Neural cell (in vitro differentiated cells): ENCODE data around the gene CD163L1. TPM values are rescaled to one million over a fixed set of nuclear protein-coding genes. Genes with fewer than 3 reads are reported as not detected.

Experiments used
- H2AFZ ChIP-seq: fragments of 200-600, 300-800 bp; sonication (generic), shearing (Covaris generic); 2 replicates; pipeline ENCODE4 v1.6.0; 2014; ENCODE audit warnings: low read depth, mild to moderate bottlenecking, antibody characterized with exemption, low read length, moderate library complexity
- H3F3A ChIP-seq: fragments of 200-600 bp; shearing (Covaris generic); 2 replicates; pipeline ENCODE4 v1.6.1; 2016; ENCODE audit warnings: mild to moderate bottlenecking, moderate library complexity, mixed read lengths, antibody characterized with exemption, low read length; ENCODE audit not compliant: insufficient read depth, poor library complexity, severe bottlenecking
- H3K27ac ChIP-seq: fragments of 200-600, 300-800 bp; sonication (generic), shearing (Covaris generic); 2 replicates; pipeline ENCODE4 v1.5.1; 2014; ENCODE audit warnings: mild to moderate bottlenecking, low read length, moderate library complexity
- H3K27me3 ChIP-seq: fragments of 300-800, 200-600 bp; sonication (generic), shearing (Covaris generic); 2 replicates; pipeline ENCODE4 v1.6.0; 2014; ENCODE audit warnings: mild to moderate bottlenecking, low read depth, low read length, moderate library complexity; ENCODE audit not compliant: insufficient read depth
- H3K36me3 ChIP-seq: fragments of 300-800, 200-600 bp; sonication (generic), shearing (Covaris generic); 2 replicates; pipeline ENCODE4 v1.5.1; 2014; ENCODE audit warnings: mild to moderate bottlenecking, antibody characterized with exemption, low read length, moderate library complexity; ENCODE audit not compliant: insufficient read depth
- H3K4me2 ChIP-seq: fragments of 300-800, 200-600 bp; sonication (generic), shearing (Covaris generic); 2 replicates; pipeline ENCODE4 v1.6.0; 2014; ENCODE audit warnings: mild to moderate bottlenecking, low read length
- H3K4me3 ChIP-seq: fragments of 300-800, 200-600 bp; sonication (generic), shearing (Covaris generic); 2 replicates; pipeline ENCODE4 v1.5.1; 2014; ENCODE audit warnings: mild to moderate bottlenecking, low read length, moderate library complexity
- H3K79me2 ChIP-seq: fragments of 200-600 bp; shearing (Covaris generic); replicated peaks from 2 replicates; pipeline ENCODE4 v1.6.0; 2014; ENCODE audit warnings: mild to moderate bottlenecking, low read length, moderate library complexity; ENCODE audit not compliant: insufficient read depth
- H3K9ac ChIP-seq: fragments of 300-800, 200-600 bp; sonication (generic), shearing (Covaris generic); 2 replicates; pipeline ENCODE4 v1.6.1; 2016; ENCODE audit warnings: mild to moderate bottlenecking, low read length, mixed read lengths
- H3K9me2 ChIP-seq: fragments of 200-600 bp; shearing (Covaris generic); 2 replicates; pipeline ENCODE4 v1.6.1; 2016; ENCODE audit warnings: mild to moderate bottlenecking, low read length, mixed read lengths; ENCODE audit not compliant: insufficient read depth
- H3K9me3 ChIP-seq: fragments of 200-600, 300-800 bp; sonication (generic), shearing (Covaris generic); 2 replicates; pipeline ENCODE4 v1.6.1; 2016; ENCODE audit warnings: mild to moderate bottlenecking, mixed run types, low read length, moderate library complexity, mixed read lengths
- H4K20me1 ChIP-seq: fragments of 200-600 bp; shearing (Covaris generic); 2 replicates; pipeline ENCODE4 v1.6.1; 2016; ENCODE audit warnings: mild to moderate bottlenecking, mixed run types; ENCODE audit not compliant: insufficient read depth
- CTCF ChIP-seq: fragments of 450-650 bp; IDR thresholded peaks from 2 replicates; pipeline ENCODE4 v1.5.1; 2014; ENCODE audit warnings: antibody characterized with exemption, mild to moderate bottlenecking, moderate library complexity; ENCODE audit not compliant: poor library complexity, severe bottlenecking
- EP300 ChIP-seq: fragments of 450-650 bp; conservative IDR thresholded peaks from 2 replicates; pipeline ENCODE4 v1.6.1; 2014; ENCODE audit warnings: antibody characterized with exemption, mild to moderate bottlenecking, moderate library complexity; ENCODE audit not compliant: poor library complexity, severe bottlenecking
- EZH2 ChIP-seq: fragments of 200-600, 300-800 bp; shearing (Covaris generic), sonication (generic); IDR thresholded peaks from 2 replicates; pipeline ENCODE4 v1.6.1; 2014; ENCODE audit warnings: antibody characterized with exemption, low read length, borderline replicate concordance, mild to moderate bottlenecking; ENCODE audit not compliant: insufficient read depth, poor library complexity, severe bottlenecking
- MXI1 ChIP-seq: fragments of 450-650 bp; conservative IDR thresholded peaks from 2 replicates; pipeline ENCODE4 v1.6.1; 2014; ENCODE audit warnings: antibody characterized with exemption, mild to moderate bottlenecking; ENCODE audit not compliant: poor library complexity, severe bottlenecking
- POLR2AphosphoS5 ChIP-seq: IDR thresholded peaks from 2 replicates; pipeline ENCODE4 v1.6.1; 2012
- RAD21 ChIP-seq: fragments of 450-650 bp; conservative IDR thresholded peaks from 2 replicates; pipeline ENCODE4 v1.6.1; 2014; ENCODE audit warnings: antibody characterized with exemption, mild to moderate bottlenecking, moderate library complexity
- REST ChIP-seq: IDR thresholded peaks from 2 replicates; pipeline ENCODE4 v1.6.1; 2012; ENCODE audit warnings: borderline replicate concordance
- SMC3 ChIP-seq: fragments of 450-650 bp; conservative IDR thresholded peaks from 2 replicates; pipeline ENCODE4 v1.6.1; 2014; ENCODE audit warnings: antibody characterized with exemption, mild to moderate bottlenecking, moderate library complexity; ENCODE audit not compliant: poor library complexity
- TAF1 ChIP-seq: IDR thresholded peaks from 2 replicates; pipeline ENCODE4 v1.6.1; 2012; ENCODE audit warnings: low read depth
- polyA plus RNA-seq: library from polyadenylated mRNA; depleted of rRNA; stranded (reverse); fragments of >200 nt; gene quantifications from 2 replicates; pipeline ENCODE4 v1.2.3, GENCODE V29; 2014

Gene CD163L1
- polyA plus RNA-seq, 1 donor from 2014 or later = 0.62 TPM

GRCh38 chr12:7321624-7322023 lies 122.3 kb downstream of the CD163L1 start:
- no peak overlapping the region for H3K4me2 ChIP-seq
- H4K20me1 ChIP-seq = no peaks in the 10 kb centered on the region
- no peaks in the 10 kb centered on the region for H3K9me2 ChIP-seq
- H3K9me3 ChIP-seq = no peaks in the 10 kb centered on the region
- H3K27ac ChIP-seq = no peak overlapping the region
- no peak overlapping the region for H2AFZ ChIP-seq
- H3K4me3 ChIP-seq = no peak overlapping the region
- H3F3A ChIP-seq = no peaks in the 10 kb centered on the region
- H3K79me2 ChIP-seq = no peaks in the 10 kb centered on the region
- no peak overlapping the region for H3K9ac ChIP-seq
- no peak for TF ChIP-seq TAF1
- no peak for TF ChIP-seq RAD21
- TF ChIP-seq REST = no peak
- TF ChIP-seq MXI1 = no peak
- TF ChIP-seq POLR2AphosphoS5 = no peak
- TF ChIP-seq EZH2 = no peak
- TF ChIP-seq SMC3 = no peak
- no peaks in the 10 kb centered on the region for H3K27me3 ChIP-seq
- H3K36me3 ChIP-seq = no peaks in the 10 kb centered on the region

GRCh38 chr12:7319930-7320329 lies 124.0 kb downstream of the CD163L1 start:
- no peak overlapping the region for H3K27ac ChIP-seq
- H3K4me3 ChIP-seq = no peak overlapping the region
- H3K27me3 ChIP-seq = no peaks in the 10 kb centered on the region
- H3K9me3 ChIP-seq = no peaks in the 10 kb centered on the region
- no peaks in the 10 kb centered on the region for H4K20me1 ChIP-seq
- no peak overlapping the region for H2AFZ ChIP-seq
- no peaks in the 10 kb centered on the region for H3K79me2 ChIP-seq
- TF ChIP-seq EZH2 (no peak), REST (no peak), MXI1 (no peak), POLR2AphosphoS5 (no peak), RAD21 (no peak), SMC3 (no peak), TAF1 (no peak), CTCF (no peak), EP300 (no peak)
- no peaks in the 10 kb centered on the region for H3K9me2 ChIP-seq
- no peak overlapping the region for H3K4me2 ChIP-seq
- no peaks in the 10 kb centered on the region for H3F3A ChIP-seq
- H3K9ac ChIP-seq = no peak overlapping the region
- H3K36me3 ChIP-seq = no peaks in the 10 kb centered on the region
